Skeletal muscle tissue (tissue), 4 donors: ENCODE results near the gene GBX2. TPM values are rescaled to one million over a fixed set of nuclear protein-coding genes. Genes with fewer than 3 reads are reported as not detected.
A peak's percentile ranks its signal among the peaks of the same experiment; 100 is the strongest.

Source experiments
- H3K27ac ChIP-seq: one replicate; pipeline ENCODE4 v1.7.0; 2013; ENCODE audit warnings: mild to moderate bottlenecking, low read depth, low read length, inconsistent platforms
- H3K27me3 ChIP-seq, 3 donors: one replicate each; pipeline ENCODE4 v1.7.0; 2013; ENCODE audit warnings: low read length in 3 of 3; ENCODE audit not compliant: control insufficient read depth in 3 of 3, insufficient read depth in 3 of 3
- H3K36me3 ChIP-seq, 3 donors: one replicate each; pipeline ENCODE4 v1.7.0; 2013; ENCODE audit warnings: low read length in 3 of 3; ENCODE audit not compliant: control insufficient read depth in 3 of 3, insufficient read depth in 3 of 3
- H3K4me1 ChIP-seq, 3 donors: one replicate each; pipeline ENCODE4 v1.7.0; 2013; ENCODE audit warnings: low read length in 3 of 3, mild to moderate bottlenecking in 3 of 3; ENCODE audit not compliant: control insufficient read depth in 3 of 3, insufficient read depth in 3 of 3
- H3K4me3 ChIP-seq, 3 donors: one replicate each; pipeline ENCODE4 v1.7.0; 2013; ENCODE audit warnings: low read length in 3 of 3
- H3K9ac ChIP-seq, 3 donors: one replicate each; pipeline ENCODE4 v1.7.0; 2013; ENCODE audit warnings: low read length in 3 of 3, mild to moderate bottlenecking in 3 of 3, moderate library complexity in 2 of 3, low read depth in 1 of 3
- H3K9me3 ChIP-seq, 3 donors: one replicate each; pipeline ENCODE4 v1.7.0; 2013; ENCODE audit warnings: low read length in 3 of 3; ENCODE audit not compliant: control insufficient read depth in 3 of 3
- total RNA-seq: library from RNA; depleted of rRNA; stranded (reverse); fragments of >200 nt; gene quantifications from one replicate; pipeline ENCODE4 v1.2.3, GENCODE V29; 2014
- donor health status: Osteomylitis.

The GBX2 gene
- total RNA-seq, 1 donor from 2014 or later: not detected

GRCh38 chr2:236193026-236193425, 24.8 kb upstream of the GBX2 start:
- Histone ChIP-seq H3K9me3 (no peaks in the 10 kb centered on the region), H3K27ac (no peak overlapping the region), H3K4me1 (no peaks in the 10 kb centered on the region), H3K4me3 (no peak overlapping the region), H3K27me3 (no peaks in the 10 kb centered on the region), H3K9ac (no peak overlapping the region), H3K36me3 (peaks cover 2 to 4% (median 4%) of the 10 kb centered on the region in 3 donors)

DNA sequence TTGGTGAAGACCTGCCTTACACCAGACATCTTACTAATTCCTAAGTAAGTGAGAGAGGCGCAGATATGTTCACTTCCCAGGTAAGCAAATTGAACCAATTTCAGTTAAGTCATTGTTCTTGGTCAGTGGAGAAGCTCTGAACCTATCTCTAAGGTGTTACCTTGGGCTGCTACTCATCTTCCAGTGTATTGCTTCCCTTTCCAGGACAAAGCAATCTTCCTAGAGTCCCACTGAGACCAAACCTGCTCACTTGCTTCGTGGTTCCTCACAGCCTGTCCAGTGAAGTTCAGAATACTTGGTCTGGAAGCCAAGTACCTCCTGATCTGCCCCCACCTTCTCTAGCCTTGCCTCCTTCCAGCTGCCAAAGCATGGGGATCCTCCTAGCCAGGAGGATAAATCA, 22.5 kb upstream of the GBX2 start:
- H3K4me1 ChIP-seq: no peaks in the 10 kb centered on the region
- no peak overlapping the region for H3K27ac ChIP-seq
- no peaks in the 10 kb centered on the region for H3K27me3 ChIP-seq
- H3K9ac ChIP-seq: no peak overlapping the region
- H3K9me3 ChIP-seq: no peaks in the 10 kb centered on the region
- no peak overlapping the region for H3K4me3 ChIP-seq
- peaks cover 2 to 4% (median 4%) of the 10 kb centered on the region in 3 donors for H3K36me3 ChIP-seq

DNA sequence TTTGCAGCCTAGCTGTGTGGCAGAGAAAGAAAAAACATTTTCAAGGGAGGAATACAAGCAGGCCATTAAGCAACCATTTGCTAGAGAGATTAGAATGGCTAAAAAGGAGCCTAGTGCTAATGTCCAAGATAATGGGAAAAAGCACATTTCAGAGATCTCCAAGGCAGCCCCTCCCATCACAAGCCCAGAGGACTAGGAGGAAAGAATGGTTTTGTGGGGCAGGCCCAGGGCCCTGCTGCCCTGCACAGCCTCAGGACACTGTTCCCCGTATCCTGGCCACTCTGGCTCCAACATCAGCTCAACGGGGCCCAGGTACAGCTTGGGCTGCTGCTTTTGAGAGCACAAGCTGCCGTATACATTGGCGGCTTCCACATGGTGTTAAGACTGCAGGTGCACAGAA, 16.5 kb upstream of the GBX2 start:
- Histone ChIP-seq H3K4me3 (no peak overlapping the region), H3K9ac (no peak overlapping the region), H3K27ac (no peak overlapping the region), H3K27me3 (peaks cover 15 to 19% (median 16%) of the 10 kb centered on the region in 3 donors), H3K36me3 (no peaks in the 10 kb centered on the region), H3K4me1 (peaks cover 0 to 1% (median 0%) of the 10 kb centered on the region in 3 donors), H3K9me3 (no peaks in the 10 kb centered on the region)

DNA sequence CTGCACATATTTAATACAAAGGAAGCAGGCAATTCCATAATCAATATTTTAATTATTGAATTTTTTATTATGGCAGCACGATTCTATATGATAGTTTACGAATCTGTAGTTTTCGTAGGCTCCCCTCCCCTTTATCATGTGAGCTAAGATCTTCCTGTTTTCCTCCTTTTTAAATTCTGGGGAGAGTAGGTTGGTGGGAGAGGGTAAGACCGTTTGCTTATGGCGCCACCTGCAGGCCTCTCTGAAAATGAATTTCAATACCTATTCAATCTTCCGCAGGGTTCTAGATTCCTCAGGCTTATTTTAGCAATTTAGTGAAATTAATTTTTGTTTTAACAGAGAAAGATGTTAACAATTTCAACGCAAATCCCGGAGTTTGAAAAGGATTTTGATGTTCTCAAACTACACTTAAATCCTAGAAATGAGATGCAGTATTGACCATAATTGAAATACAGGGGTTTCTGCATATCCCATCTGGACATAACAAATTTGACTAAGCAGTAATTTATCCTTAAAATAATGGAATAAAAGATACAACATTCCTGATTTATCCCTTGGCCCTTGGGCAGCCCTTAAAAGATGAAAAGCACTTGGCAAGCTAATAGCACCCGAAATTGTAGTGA, 12.8 kb upstream of the GBX2 start:
- Histone ChIP-seq H3K27me3 (peaks cover 47 to 50% (median 47%) of the 10 kb centered on the region in 3 donors), H3K4me1 (peaks cover 6 to 18% (median 9%) of the 10 kb centered on the region in 3 donors), H3K36me3 (no peaks in the 10 kb centered on the region), H3K9me3 (no peaks in the 10 kb centered on the region), H3K27ac (no peak overlapping the region), H3K9ac (no peak overlapping the region), H3K4me3 (no peak overlapping the region)

GRCh38 chr2:236180076-236180816, 12.1 kb upstream of the GBX2 start:
- peaks cover 6 to 18% (median 9%) of the 10 kb centered on the region in 3 donors for H3K4me1 ChIP-seq
- no peaks in the 10 kb centered on the region for H3K9me3 ChIP-seq
- H3K9ac ChIP-seq: no peak overlapping the region
- no peak overlapping the region for H3K4me3 ChIP-seq
- peaks cover 53 to 57% (median 54%) of the 10 kb centered on the region in 3 donors for H3K27me3 ChIP-seq
- H3K27ac ChIP-seq: no peak overlapping the region
- H3K36me3 ChIP-seq: no peaks in the 10 kb centered on the region

GRCh38 chr2:236179236-236180075, 11.3 kb upstream of the GBX2 start:
- no peaks in the 10 kb centered on the region for H3K36me3 ChIP-seq
- H3K9ac ChIP-seq: no peak overlapping the region
- peaks cover 57 to 64% (median 62%) of the 10 kb centered on the region in 3 donors for H3K27me3 ChIP-seq
- H3K9me3 ChIP-seq: no peaks in the 10 kb centered on the region
- H3K27ac ChIP-seq: no peak overlapping the region
- H3K4me3 ChIP-seq: no peak overlapping the region
- H3K4me1 ChIP-seq: peaks cover 6 to 18% (median 9%) of the 10 kb centered on the region in 3 donors

- H3K4me3 ChIP-seq: peak overlapping the region in 1 of 3 donors; percentile 15
- H3K9me3 ChIP-seq: no peaks in the 10 kb centered on the region
- peaks cover 6 to 18% (median 9%) of the 10 kb centered on the region in 3 donors for H3K4me1 ChIP-seq
- peaks cover 63 to 70% (median 68%) of the 10 kb centered on the region in 3 donors for H3K27me3 ChIP-seq
- no peak overlapping the region for H3K9ac ChIP-seq
- H3K27ac ChIP-seq: no peak overlapping the region
- no peaks in the 10 kb centered on the region for H3K36me3 ChIP-seq
These were observed 10.7 kb upstream of the GBX2 start for GRCh38 chr2:236178890-236179235.

GRCh38 chr2:236177967-236178889, 10.0 kb upstream of the GBX2 start:
- H3K27ac ChIP-seq: no peak overlapping the region
- no peaks in the 10 kb centered on the region for H3K36me3 ChIP-seq
- no peak overlapping the region for H3K9ac ChIP-seq
- H3K27me3 ChIP-seq: peaks cover 70 to 77% (median 74%) of the 10 kb centered on the region in 3 donors
- peak overlapping the region; percentile 15 to 60 (median 41) for H3K4me3 ChIP-seq
- no peaks in the 10 kb centered on the region for H3K9me3 ChIP-seq
- peaks cover 6 to 18% (median 12%) of the 10 kb centered on the region in 3 donors for H3K4me1 ChIP-seq

GRCh38 chr2:236177604-236177966, 9.4 kb upstream of the GBX2 start:
- H3K9me3 ChIP-seq: no peaks in the 10 kb centered on the region
- no peak overlapping the region for H3K9ac ChIP-seq
- peaks cover 76 to 83% (median 81%) of the 10 kb centered on the region in 3 donors for H3K27me3 ChIP-seq
- no peak overlapping the region for H3K27ac ChIP-seq
- peaks cover 6 to 19% (median 13%) of the 10 kb centered on the region in 3 donors for H3K4me1 ChIP-seq
- peak overlapping the region in 2 of 3 donors; percentile 15 to 60 for H3K4me3 ChIP-seq
- H3K36me3 ChIP-seq: no peaks in the 10 kb centered on the region
